ENCODE measurements around the gene KCNJ6. TPM values are rescaled to one million over a fixed set of nuclear protein-coding genes. Genes with fewer than 3 reads are reported as not detected.

The KCNJ6 gene
- total and polyA plus RNA-seq, 9 of the 15 experiments (the other 6 are each of a cell fraction or from before 2014, with no cell fraction given) = 0.06 to 0.21 (median 0.13) TPM; not detected in 1

GRCh38 chr21:37805266-37805665 is 111.0 kb downstream of the KCNJ6 start:
- ChIA-PET POLR2A (no interaction called here), CTCF (ENCODE audit: low intra/inter-chr PET ratio) (no interaction called here)
- Histone ChIP-seq H3K79me2 (ENCODE audit: control insufficient read depth, insufficient read depth, low read length) (no peaks in the 10 kb centered on the region), H3K4me2 (ENCODE audit: insufficient read depth, low read length) (no peak overlapping the region), H3K9me1 (ENCODE audit: control insufficient read depth, insufficient read depth, low read length) (no peaks in the 10 kb centered on the region), H3K4me3 (no peak overlapping the region), H4K20me1 (replicated peaks; ENCODE audit: control insufficient read depth, insufficient read depth, low read length) (no peaks in the 10 kb centered on the region), H3K27me3 (ENCODE audit: control insufficient read depth in 2 of 2, insufficient read depth in 2 of 2, low read length in 2 of 2) (peaks cover 5 to 10% of the 10 kb centered on the region in 2 experiments; a peak in 4 of 5 replicates), H3K9me3 (replicated peaks; ENCODE audit: control insufficient read depth, insufficient read depth, low read depth, low read length) (no peaks in the 10 kb centered on the region), H3K36me3 (ENCODE audit: control insufficient read depth, insufficient read depth, low read length) (no peaks in the 10 kb centered on the region), H3K9ac (ENCODE audit: insufficient read depth in 1 of 2, low read depth in 2 of 2, low read length in 2 of 2) (no peak overlapping the region), H2AFZ (ENCODE audit: low read depth, low read length) (no peak overlapping the region), H3K27ac (ENCODE audit: extremely low read depth, low read depth, low read length) (no peak overlapping the region), H3K4me1 (replicated peaks in 1 of 2; ENCODE audit: control insufficient read depth in 2 of 2, insufficient read depth in 2 of 2, low read length in 2 of 2) (no peaks in the 10 kb centered on the region)
- TF ChIP-seq EWSR1 (IDR thresholded peaks at IDR 0.05; ENCODE audit: borderline replicate concordance, low read depth, partially characterized antibody) (no peak), PATZ1 (CRISPR knock-in tag; IDR thresholded peaks at IDR 0.05; ENCODE audit: borderline replicate concordance) (no peak), MLLT1 (IDR thresholded peaks at IDR 0.05) (no peak), THRA (IDR thresholded peaks at IDR 0.05) (no peak), CBX3 (IDR thresholded peaks at IDR 0.05; ENCODE audit: borderline replicate concordance in 1 of 2, low read length in 2 of 2) (no peak), SIRT6 (IDR thresholded peaks at IDR 0.05; ENCODE audit: low read depth, low read length) (no peak), ATF7 (IDR thresholded peaks at IDR 0.05) (no peak)
- BruUV-seq (replicated peaks) = no TSS peak
- no peak for ATAC-seq
- 0% methylated on average over 2 of the region's 2 CpGs for WGBS (ENCODE audit: insufficient coverage, low coverage, missing lambda C conversion rate)
- FAIRE-seq = no peak
- in situ Hi-C loops (cut with MboI) (no loop called here), intact Hi-C loops (cut with micrococcal nuclease) (no loop called here)
- no peak for DNase-seq (ENCODE audit: extremely low read depth in 1 of 4, low spot score in 3 of 4)

Data from K562 (cell line).